ENCODE results near the gene CDH16. TPM values are rescaled to one million over a fixed set of nuclear protein-coding genes. Genes with fewer than 3 reads are reported as not detected.

The CDH16 gene
- total RNA-seq, 2 donors from 2014 or later = not detected

GRCh38 chr16:66953462-66954096 is 34.9 kb upstream of the CDH16 start:
- no peak overlapping the region for H3K27ac ChIP-seq
- ATAC-seq (ENCODE audit: insufficient number of reproducible peaks, low FRiP score, low read depth) (no peak), DNase-seq (ENCODE audit: low spot score) (no peak)
- H3K9me3 ChIP-seq = no peaks in the 10 kb centered on the region
- H3K36me3 ChIP-seq = no peaks in the 10 kb centered on the region
- H3K4me3 ChIP-seq = no peak overlapping the region
- no peaks in the 10 kb centered on the region for H3K27me3 ChIP-seq (replicated peaks; ENCODE audit: insufficient read depth)
- TF ChIP-seq CTCF (IDR thresholded peaks at IDR 0.05) = no peak
- H3K4me1 ChIP-seq (ENCODE audit: control insufficient read depth in 1 of 2, low read depth in 2 of 2) = peaks cover 4 to 7% of the 10 kb centered on the region in 2 donors

DNA sequence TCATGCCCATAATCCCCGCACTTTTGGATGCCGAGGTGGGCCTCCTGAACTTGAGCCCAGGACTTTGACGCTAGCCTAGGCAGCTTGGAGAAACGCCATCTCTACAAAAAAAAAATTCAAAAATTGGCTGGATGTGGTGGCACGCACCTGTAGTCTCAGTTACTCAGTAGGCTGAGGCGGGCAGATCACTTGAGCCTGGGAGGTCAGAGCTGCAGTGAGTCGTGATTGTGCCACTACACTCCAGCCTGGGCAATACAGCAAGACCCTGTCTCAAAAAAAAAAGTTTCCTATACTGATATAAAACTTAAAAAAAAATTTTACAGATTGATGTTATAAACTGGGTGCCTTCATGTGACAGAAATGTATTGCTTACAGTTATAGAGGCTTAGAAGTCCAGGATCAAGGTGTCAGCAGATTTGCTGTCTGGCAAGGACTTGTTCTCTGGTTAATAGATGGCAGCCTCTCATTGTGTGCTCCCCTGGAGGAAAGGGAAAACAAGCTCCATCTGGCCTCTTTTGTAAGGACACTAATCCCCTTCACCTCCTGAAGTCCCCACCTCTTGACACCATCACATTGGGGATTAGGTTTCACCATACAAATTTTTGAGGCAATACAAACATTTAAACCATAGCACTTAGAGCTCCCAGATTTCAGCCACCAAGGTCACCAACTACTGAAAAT is 33.9 kb upstream of the CDH16 start:
- Histone ChIP-seq H3K27me3 (replicated peaks; ENCODE audit: insufficient read depth) (no peaks in the 10 kb centered on the region), H3K36me3 (no peaks in the 10 kb centered on the region), H3K9me3 (no peaks in the 10 kb centered on the region), H3K27ac (no peak overlapping the region), H3K4me3 (no peak overlapping the region), H3K4me1 (ENCODE audit: control insufficient read depth in 1 of 2, low read depth in 2 of 2) (peaks cover 8 to 13% of the 10 kb centered on the region in 2 donors)
- no peak for DNase-seq (ENCODE audit: low spot score)
- no peak for ATAC-seq (ENCODE audit: insufficient number of reproducible peaks, low FRiP score, low read depth)
- no peak for TF ChIP-seq CTCF (IDR thresholded peaks at IDR 0.05)

DNA sequence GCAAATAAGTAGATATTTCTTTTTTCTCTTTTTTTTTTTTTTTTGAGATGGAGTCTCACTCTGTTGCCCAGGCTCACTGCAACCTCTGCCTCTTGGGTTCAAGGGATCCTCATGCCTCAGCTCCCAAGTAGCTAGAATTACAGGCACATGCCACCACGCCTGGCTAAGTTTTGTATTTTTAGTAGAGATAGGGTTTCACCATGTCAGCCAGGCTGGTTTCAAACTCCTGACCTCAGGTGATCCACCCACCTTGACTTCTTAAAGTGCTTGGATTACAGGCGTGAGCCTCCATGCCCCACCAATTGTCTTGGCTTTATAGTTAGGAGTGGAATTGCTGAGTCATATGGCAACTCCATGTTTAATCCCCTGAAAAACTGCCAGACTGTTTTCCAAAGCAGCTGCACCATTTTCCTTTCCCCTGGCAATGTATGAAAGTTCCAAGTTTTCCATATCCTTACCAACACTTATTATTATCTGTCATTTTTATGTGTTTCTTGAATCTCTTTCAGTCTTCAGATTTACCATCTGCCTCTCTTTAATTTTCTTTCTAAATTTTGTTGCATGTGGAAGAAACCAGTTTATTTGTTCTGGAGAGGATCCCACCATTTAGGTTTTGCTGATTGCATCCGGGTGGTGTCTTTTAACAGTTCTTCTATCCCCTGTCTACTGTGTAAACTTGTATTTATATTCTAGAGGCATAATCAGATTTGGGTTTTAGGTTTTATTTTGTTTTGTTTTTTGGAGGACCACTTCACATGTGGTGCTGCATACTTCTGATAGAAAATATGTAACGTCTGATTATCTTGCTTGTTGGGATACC is 32.5 kb upstream of the CDH16 start:
- Histone ChIP-seq H3K4me3 (no peak overlapping the region), H3K27me3 (replicated peaks; ENCODE audit: insufficient read depth) (no peaks in the 10 kb centered on the region), H3K9me3 (no peaks in the 10 kb centered on the region), H3K4me1 (ENCODE audit: control insufficient read depth in 1 of 2, low read depth in 2 of 2) (peaks cover 8 to 19% of the 10 kb centered on the region in 2 donors), H3K36me3 (no peaks in the 10 kb centered on the region), H3K27ac (no peak overlapping the region)
- TF ChIP-seq CTCF (IDR thresholded peaks at IDR 0.05) = no peak
- DNase-seq (ENCODE audit: low spot score) (no peak), ATAC-seq (ENCODE audit: insufficient number of reproducible peaks, low FRiP score, low read depth) (no peak)

- Histone ChIP-seq H3K9me3 (no peaks in the 10 kb centered on the region), H3K36me3 (no peaks in the 10 kb centered on the region), H3K27me3 (replicated peaks; ENCODE audit: insufficient read depth) (no peaks in the 10 kb centered on the region), H3K27ac (no peak overlapping the region), H3K4me1 (ENCODE audit: control insufficient read depth in 1 of 2, low read depth in 2 of 2) (peaks cover 8 to 19% of the 10 kb centered on the region in 2 donors), H3K4me3 (no peak overlapping the region)
- ATAC-seq (ENCODE audit: insufficient number of reproducible peaks, low FRiP score, low read depth) = no peak
- no peak for DNase-seq (ENCODE audit: low spot score)
- no peak for TF ChIP-seq CTCF (IDR thresholded peaks at IDR 0.05)
These were observed 31.8 kb upstream of the CDH16 start for GRCh38 chr16:66950437-66950836.

- ATAC-seq (ENCODE audit: insufficient number of reproducible peaks, low FRiP score, low read depth) (no peak), DNase-seq (ENCODE audit: low spot score) (no peak)
- no peaks in the 10 kb centered on the region for H3K36me3 ChIP-seq
- no peaks in the 10 kb centered on the region for H3K27me3 ChIP-seq (replicated peaks; ENCODE audit: insufficient read depth)
- no peak overlapping the region for H3K4me3 ChIP-seq
- no peaks in the 10 kb centered on the region for H3K9me3 ChIP-seq
- H3K27ac ChIP-seq = no peak overlapping the region
- peaks cover 8 to 19% of the 10 kb centered on the region in 2 donors for H3K4me1 ChIP-seq (ENCODE audit: control insufficient read depth in 1 of 2, low read depth in 2 of 2)
- TF ChIP-seq CTCF (IDR thresholded peaks at IDR 0.05) = no peak
These were observed 30.8 kb upstream of the CDH16 start for GRCh38 chr16:66949472-66949871.
